ENCODE data around the gene SPSB1. TPM values are rescaled to one million over a fixed set of nuclear protein-coding genes. Genes with fewer than 3 reads are reported as not detected.

SPSB1 gene
- total RNA-seq, 1 experiment from 2014 or later = 4.3 TPM

DNA sequence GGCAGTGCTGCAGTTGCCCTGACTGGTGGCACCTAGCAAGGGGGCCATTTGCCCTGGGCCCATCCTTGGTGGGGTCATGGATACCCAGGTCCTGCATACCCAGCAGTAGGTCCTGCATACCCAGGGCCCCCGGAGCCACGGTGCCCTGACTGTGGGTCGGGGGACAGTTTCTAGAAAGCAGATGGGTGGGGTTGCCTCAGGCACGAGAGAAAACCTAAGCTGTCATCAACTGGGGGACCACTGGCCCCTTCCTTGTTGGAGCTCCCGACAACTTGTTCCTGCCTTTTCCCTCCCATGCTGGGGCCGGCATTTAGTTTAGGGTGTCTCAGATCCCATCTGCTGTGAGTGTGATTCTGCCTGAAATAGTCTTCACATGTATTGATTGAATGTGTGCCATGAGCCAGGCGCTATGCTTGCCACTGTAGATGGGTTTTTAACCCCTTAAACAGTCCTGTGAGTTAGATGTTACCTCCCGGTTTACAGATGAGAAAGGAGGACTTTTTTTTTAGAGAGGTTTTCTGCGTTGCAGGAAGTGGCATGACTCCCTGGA, 15.6 kb downstream of the SPSB1 start:
- ATAC-seq (no peak), DNase-seq (ENCODE audit: low spot score) (no peak)
- no peaks in the 10 kb centered on the region for H3K9me3 Mint-ChIP-seq
- H3K36me3 Mint-ChIP-seq = no peaks in the 10 kb centered on the region
- no peaks in the 10 kb centered on the region for H3K4me1 Mint-ChIP-seq
- H3K4me3 Mint-ChIP-seq = no peak overlapping the region
- ChIA-PET CTCF (no interaction called here), POLR2A (no interaction called here)
- no peaks in the 10 kb centered on the region for H3K27me3 Mint-ChIP-seq (ENCODE audit: low read depth)
- TF ChIP-seq, protein P1, sequence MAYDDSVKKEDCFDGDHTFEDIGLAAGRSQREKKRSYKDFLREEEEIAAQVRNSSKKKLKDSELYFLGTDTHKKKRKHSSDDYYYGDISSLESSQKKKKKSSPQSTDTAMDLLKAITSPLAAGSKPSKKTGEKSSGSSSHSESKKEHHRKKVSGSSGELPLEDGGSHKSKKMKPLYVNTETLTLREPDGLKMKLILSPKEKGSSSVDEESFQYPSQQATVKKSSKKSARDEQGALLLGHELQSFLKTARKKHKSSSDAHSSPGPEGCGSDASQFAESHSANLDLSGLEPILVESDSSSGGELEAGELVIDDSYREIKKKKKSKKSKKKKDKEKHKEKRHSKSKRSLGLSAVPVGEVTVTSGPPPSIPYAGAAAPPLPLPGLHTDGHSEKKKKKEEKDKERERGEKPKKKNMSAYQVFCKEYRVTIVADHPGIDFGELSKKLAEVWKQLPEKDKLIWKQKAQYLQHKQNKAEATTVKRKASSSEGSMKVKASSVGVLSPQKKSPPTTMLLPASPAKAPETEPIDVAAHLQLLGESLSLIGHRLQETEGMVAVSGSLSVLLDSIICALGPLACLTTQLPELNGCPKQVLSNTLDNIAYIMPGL (CRISPR knock-in tag; IDR thresholded peaks at IDR 0.05) = no peak
- TF ChIP-seq, protein P2, sequence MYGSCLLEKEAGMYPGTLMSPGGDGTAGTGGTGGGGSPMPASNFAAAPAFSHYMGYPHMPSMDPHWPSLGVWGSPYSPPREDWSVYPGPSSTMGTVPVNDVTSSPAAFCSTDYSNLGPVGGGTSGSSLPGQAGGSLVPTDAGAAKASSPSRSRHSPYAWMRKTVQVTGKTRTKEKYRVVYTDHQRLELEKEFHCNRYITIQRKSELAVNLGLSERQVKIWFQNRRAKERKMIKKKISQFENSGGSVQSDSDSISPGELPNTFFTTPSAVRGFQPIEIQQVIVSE (CRISPR knock-in tag; IDR thresholded peaks at IDR 0.05; ENCODE audit: borderline replicate concordance) = no peak
- TF ChIP-seq ATF1 (CRISPR knock-in tag; IDR thresholded peaks at IDR 0.05) (no peak), MXD4 (CRISPR knock-in tag; IDR thresholded peaks at IDR 0.05; ENCODE audit: borderline replicate concordance) (no peak), GRHL2 (CRISPR knock-in tag; IDR thresholded peaks at IDR 0.05; ENCODE audit: insufficient replicate concordance, severe bottlenecking) (no peak), CREM (CRISPR knock-in tag; IDR thresholded peaks at IDR 0.05) (no peak), FOXK1 (CRISPR knock-in tag; IDR thresholded peaks at IDR 0.05) (no peak), CBFB (CRISPR knock-in tag; IDR thresholded peaks at IDR 0.05; ENCODE audit: low read depth) (no peak)
- TF ChIP-seq, protein P3, sequence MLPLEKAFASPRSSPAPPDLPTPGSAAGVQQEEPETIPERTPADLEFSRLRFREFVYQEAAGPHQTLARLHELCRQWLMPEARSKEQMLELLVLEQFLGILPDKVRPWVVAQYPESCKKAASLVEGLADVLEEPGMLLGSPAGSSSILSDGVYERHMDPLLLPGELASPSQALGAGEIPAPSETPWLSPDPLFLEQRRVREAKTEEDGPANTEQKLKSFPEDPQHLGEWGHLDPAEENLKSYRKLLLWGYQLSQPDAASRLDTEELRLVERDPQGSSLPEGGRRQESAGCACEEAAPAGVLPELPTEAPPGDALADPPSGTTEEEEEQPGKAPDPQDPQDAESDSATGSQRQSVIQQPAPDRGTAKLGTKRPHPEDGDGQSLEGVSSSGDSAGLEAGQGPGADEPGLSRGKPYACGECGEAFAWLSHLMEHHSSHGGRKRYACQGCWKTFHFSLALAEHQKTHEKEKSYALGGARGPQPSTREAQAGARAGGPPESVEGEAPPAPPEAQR (CRISPR knock-in tag; IDR thresholded peaks at IDR 0.05) = no peak
- no peak overlapping the region for H3K27ac Mint-ChIP-seq

DNA sequence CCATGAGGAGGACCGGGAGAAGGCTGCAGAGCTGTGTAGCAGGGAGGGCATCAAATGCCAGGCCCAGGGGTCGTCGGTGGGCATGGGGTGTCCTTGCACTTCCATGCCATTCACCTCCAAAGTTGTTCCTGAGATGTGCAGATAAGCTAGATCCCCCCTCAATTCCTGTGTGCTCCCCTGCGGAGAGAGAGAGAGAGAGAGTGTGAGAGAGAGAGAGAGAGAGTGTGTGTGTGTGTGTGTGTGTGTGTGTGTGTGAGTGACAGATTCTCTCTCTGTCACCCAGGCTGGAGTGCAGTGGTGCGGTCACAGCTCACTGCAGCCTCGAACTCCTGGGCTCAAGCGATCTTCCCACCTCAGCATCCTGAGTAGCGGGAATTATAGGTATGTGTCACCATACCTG, 16.4 kb downstream of the SPSB1 start:
- ATAC-seq (no peak), DNase-seq (ENCODE audit: low spot score) (no peak)
- Mint-ChIP-seq H3K27ac (no peak overlapping the region), H3K27me3 (ENCODE audit: low read depth) (no peaks in the 10 kb centered on the region), H3K4me1 (no peaks in the 10 kb centered on the region), H3K36me3 (no peaks in the 10 kb centered on the region), H3K4me3 (no peak overlapping the region), H3K9me3 (no peaks in the 10 kb centered on the region)
- CTCF ChIA-PET = interaction anchor here (1.1 to 1.4 kb wide), 2 partner anchors 20 to 147 kb away, joined by 3 to 5 read pairs; no protein-coding TSS in a partner anchor
- POLR2A ChIA-PET = no interaction called here
- no peak for TF ChIP-seq MYBL2 (CRISPR knock-in tag; IDR thresholded peaks at IDR 0.05)
- no peak for TF ChIP-seq ZNF232 (CRISPR knock-in tag; IDR thresholded peaks at IDR 0.05)
- TF ChIP-seq CREB1 (CRISPR knock-in tag; IDR thresholded peaks at IDR 0.05) = no peak
- TF ChIP-seq, protein P4, sequence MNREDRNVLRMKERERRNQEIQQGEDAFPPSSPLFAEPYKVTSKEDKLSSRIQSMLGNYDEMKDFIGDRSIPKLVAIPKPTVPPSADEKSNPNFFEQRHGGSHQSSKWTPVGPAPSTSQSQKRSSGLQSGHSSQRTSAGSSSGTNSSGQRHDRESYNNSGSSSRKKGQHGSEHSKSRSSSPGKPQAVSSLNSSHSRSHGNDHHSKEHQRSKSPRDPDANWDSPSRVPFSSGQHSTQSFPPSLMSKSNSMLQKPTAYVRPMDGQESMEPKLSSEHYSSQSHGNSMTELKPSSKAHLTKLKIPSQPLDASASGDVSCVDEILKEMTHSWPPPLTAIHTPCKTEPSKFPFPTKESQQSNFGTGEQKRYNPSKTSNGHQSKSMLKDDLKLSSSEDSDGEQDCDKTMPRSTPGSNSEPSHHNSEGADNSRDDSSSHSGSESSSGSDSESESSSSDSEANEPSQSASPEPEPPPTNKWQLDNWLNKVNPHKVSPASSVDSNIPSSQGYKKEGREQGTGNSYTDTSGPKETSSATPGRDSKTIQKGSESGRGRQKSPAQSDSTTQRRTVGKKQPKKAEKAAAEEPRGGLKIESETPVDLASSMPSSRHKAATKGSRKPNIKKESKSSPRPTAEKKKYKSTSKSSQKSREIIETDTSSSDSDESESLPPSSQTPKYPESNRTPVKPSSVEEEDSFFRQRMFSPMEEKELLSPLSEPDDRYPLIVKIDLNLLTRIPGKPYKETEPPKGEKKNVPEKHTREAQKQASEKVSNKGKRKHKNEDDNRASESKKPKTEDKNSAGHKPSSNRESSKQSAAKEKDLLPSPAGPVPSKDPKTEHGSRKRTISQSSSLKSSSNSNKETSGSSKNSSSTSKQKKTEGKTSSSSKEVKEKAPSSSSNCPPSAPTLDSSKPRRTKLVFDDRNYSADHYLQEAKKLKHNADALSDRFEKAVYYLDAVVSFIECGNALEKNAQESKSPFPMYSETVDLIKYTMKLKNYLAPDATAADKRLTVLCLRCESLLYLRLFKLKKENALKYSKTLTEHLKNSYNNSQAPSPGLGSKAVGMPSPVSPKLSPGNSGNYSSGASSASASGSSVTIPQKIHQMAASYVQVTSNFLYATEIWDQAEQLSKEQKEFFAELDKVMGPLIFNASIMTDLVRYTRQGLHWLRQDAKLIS (CRISPR knock-in tag; IDR thresholded peaks at IDR 0.05; ENCODE audit: borderline replicate concordance) = no peak
- TF ChIP-seq, protein P5, sequence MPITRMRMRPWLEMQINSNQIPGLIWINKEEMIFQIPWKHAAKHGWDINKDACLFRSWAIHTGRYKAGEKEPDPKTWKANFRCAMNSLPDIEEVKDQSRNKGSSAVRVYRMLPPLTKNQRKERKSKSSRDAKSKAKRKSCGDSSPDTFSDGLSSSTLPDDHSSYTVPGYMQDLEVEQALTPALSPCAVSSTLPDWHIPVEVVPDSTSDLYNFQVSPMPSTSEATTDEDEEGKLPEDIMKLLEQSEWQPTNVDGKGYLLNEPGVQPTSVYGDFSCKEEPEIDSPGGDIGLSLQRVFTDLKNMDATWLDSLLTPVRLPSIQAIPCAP (CRISPR knock-in tag; IDR thresholded peaks at IDR 0.05) = no peak
- no peak for TF ChIP-seq CBFB (CRISPR knock-in tag; IDR thresholded peaks at IDR 0.05; ENCODE audit: low read depth)
- TF ChIP-seq, protein P6, sequence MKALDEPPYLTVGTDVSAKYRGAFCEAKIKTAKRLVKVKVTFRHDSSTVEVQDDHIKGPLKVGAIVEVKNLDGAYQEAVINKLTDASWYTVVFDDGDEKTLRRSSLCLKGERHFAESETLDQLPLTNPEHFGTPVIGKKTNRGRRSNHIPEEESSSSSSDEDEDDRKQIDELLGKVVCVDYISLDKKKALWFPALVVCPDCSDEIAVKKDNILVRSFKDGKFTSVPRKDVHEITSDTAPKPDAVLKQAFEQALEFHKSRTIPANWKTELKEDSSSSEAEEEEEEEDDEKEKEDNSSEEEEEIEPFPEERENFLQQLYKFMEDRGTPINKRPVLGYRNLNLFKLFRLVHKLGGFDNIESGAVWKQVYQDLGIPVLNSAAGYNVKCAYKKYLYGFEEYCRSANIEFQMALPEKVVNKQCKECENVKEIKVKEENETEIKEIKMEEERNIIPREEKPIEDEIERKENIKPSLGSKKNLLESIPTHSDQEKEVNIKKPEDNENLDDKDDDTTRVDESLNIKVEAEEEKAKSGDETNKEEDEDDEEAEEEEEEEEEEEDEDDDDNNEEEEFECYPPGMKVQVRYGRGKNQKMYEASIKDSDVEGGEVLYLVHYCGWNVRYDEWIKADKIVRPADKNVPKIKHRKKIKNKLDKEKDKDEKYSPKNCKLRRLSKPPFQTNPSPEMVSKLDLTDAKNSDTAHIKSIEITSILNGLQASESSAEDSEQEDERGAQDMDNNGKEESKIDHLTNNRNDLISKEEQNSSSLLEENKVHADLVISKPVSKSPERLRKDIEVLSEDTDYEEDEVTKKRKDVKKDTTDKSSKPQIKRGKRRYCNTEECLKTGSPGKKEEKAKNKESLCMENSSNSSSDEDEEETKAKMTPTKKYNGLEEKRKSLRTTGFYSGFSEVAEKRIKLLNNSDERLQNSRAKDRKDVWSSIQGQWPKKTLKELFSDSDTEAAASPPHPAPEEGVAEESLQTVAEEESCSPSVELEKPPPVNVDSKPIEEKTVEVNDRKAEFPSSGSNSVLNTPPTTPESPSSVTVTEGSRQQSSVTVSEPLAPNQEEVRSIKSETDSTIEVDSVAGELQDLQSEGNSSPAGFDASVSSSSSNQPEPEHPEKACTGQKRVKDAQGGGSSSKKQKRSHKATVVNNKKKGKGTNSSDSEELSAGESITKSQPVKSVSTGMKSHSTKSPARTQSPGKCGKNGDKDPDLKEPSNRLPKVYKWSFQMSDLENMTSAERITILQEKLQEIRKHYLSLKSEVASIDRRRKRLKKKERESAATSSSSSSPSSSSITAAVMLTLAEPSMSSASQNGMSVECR (CRISPR knock-in tag; IDR thresholded peaks at IDR 0.05; ENCODE audit: borderline replicate concordance) = no peak
- TF ChIP-seq FOXJ3 (CRISPR knock-in tag; IDR thresholded peaks at IDR 0.05; ENCODE audit: borderline replicate concordance) = no peak
- TF ChIP-seq, protein P1 (CRISPR knock-in tag; IDR thresholded peaks at IDR 0.05) = no peak
- TF ChIP-seq TEAD4 (CRISPR knock-in tag; IDR thresholded peaks at IDR 0.05) = no peak
- no peak for TF ChIP-seq ZNF416 (CRISPR knock-in tag; IDR thresholded peaks at IDR 0.05)
